H1 (cell line): ENCODE measurements around the gene CIAO2A. TPM values are rescaled to one million over a fixed set of nuclear protein-coding genes. Genes with fewer than 3 reads are reported as not detected.

Experiments
- CEBPB ChIP-seq: IDR thresholded peaks from 2 replicates; pipeline ENCODE4 v1.6.1; 2012; ENCODE audit warnings: low read depth, low read length
- CHD7 ChIP-seq: fragments of 300-600 bp; sonication (generic); IDR thresholded peaks from 2 replicates; pipeline ENCODE4 v1.7.1; 2012; ENCODE audit warnings: low read length, moderate library complexity, mild to moderate bottlenecking, inconsistent platforms; ENCODE audit not compliant: insufficient replicate concordance
- EP300 ChIP-seq, 2 experiments: IDR thresholded peaks; 1 replicate in 1 of 2; 2 replicates in 1 of 2; pipeline ENCODE4 v1.6.1; 2011 to 2012; ENCODE audit warnings: low read depth in 2 of 2, low read length in 2 of 2, mild to moderate bottlenecking in 2 of 2, borderline replicate concordance in 1 of 2, inconsistent platforms in 1 of 2, moderate library complexity in 1 of 2
- GABPA ChIP-seq: IDR thresholded peaks from 2 replicates; pipeline ENCODE4 v1.6.1; 2011; ENCODE audit warnings: mild to moderate bottlenecking, low read length, moderate library complexity, borderline replicate concordance; ENCODE audit not compliant: insufficient read depth
- HDAC2 ChIP-seq, 2 experiments: fragments of 300-600 bp in 1 of 2; sonication (generic) in 1 of 2; IDR thresholded peaks; 2 replicates each; pipeline ENCODE4 v1.6.1; 2011 to 2012; ENCODE audit warnings: low read depth in 2 of 2, low read length in 2 of 2, mild to moderate bottlenecking in 2 of 2, moderate library complexity in 2 of 2, borderline replicate concordance in 1 of 2, inconsistent platforms in 1 of 2
- RNF2 ChIP-seq: fragments of 200-900, 300-1000 bp; sonication (generic); IDR thresholded peaks from 2 replicates; pipeline ENCODE4 v1.7.1; 2016; ENCODE audit warnings: borderline replicate concordance, low read depth, mild to moderate bottlenecking, antibody characterized with exemption, low read length; ENCODE audit not compliant: poor library complexity, severe bottlenecking; ENCODE audit errors: missing control alignments
- SIX5 ChIP-seq: IDR thresholded peaks from 2 replicates; pipeline ENCODE4 v1.6.1; 2011; ENCODE audit warnings: mild to moderate bottlenecking, low read depth, low read length
- SP2 ChIP-seq: IDR thresholded peaks from 2 replicates; pipeline ENCODE4 v1.6.1; 2012; ENCODE audit warnings: mild to moderate bottlenecking, low read length, inconsistent platforms
- SRF ChIP-seq: IDR thresholded peaks from 2 replicates; pipeline ENCODE4 v1.6.1; 2011; ENCODE audit warnings: mild to moderate bottlenecking, low read depth, low read length, moderate library complexity
- TAF7 ChIP-seq: optimal IDR thresholded peaks from 2 replicates; pipeline ENCODE3; 2011; ENCODE audit warnings: low read depth, mild to moderate bottlenecking, inconsistent platforms, low read length, moderate library complexity, borderline replicate concordance
- TEAD4 ChIP-seq: IDR thresholded peaks from 2 replicates; pipeline ENCODE4 v1.6.1; 2012; ENCODE audit warnings: low read depth, low read length, inconsistent platforms, mixed read lengths
- polyA plus RNA-seq, 7 experiments: library from polyadenylated mRNA; depleted of rRNA in 3 of 7; stranded (reverse) in 5 of 7; unstranded in 2 of 7; fragments of >200 nt in 5 of 7; fragments of 200-250 nt in 2 of 7; gene quantifications; 1 replicate in 5 of 7; 2 replicates in 1 of 7; 4 replicates in 1 of 7; pipeline versions ENCODE4 v1.2.1 to v1.2.3, GENCODE V29; 2011 to 2013; ENCODE audit warnings: missing spikeins in 2 of 7, mixed read lengths in 2 of 7
- total RNA-seq: library from RNA; stranded (reverse); fragmentation: NEBNext Ultra II Directional; extraction: Animal tissue kit (Norgen Biotek cat#: 25700); gene quantifications from 2 replicates; pipeline ENCODE4 v1.2.1, GENCODE V29; 2021

CIAO2A gene
- total and polyA plus RNA-seq, 2 of the 8 experiments (the other 6 are each of a cell fraction or from before 2014, with no cell fraction given): 76.4 to 86.5 TPM

GRCh38 chr15:64122444-64122843, 28.8 kb upstream of the CIAO2A start (continued):
- TF ChIP-seq CHD7 (no peak), RNF2 (no peak), TAF7 (no peak), CEBPB (no peak), TEAD4 (no peak), GABPA (no peak), SIX5 (no peak), EP300 (IDR thresholded peaks at IDR 0.05; ENCODE audit: borderline replicate concordance in 1 of 2, low read depth in 2 of 2, low read length in 2 of 2) (no peak), HDAC2 (IDR thresholded peaks at IDR 0.05; ENCODE audit: borderline replicate concordance in 1 of 2, low read depth in 2 of 2, low read length in 2 of 2) (no peak), SP2 (no peak), SRF (no peak)
